Gastroesophageal sphincter (tissue), 3 donors: ENCODE measurements around the gene CBLL2.

ENCODE experiments used
- POLR2A ChIP-seq, 2 donors: fragments of 450-650 bp; IDR thresholded peaks; one replicate each; pipeline ENCODE4 v1.6.1; 2017; ENCODE audit warnings: antibody characterized with exemption in 2 of 2, mild to moderate bottlenecking in 2 of 2, moderate library complexity in 1 of 2
- POLR2AphosphoS5 ChIP-seq: sonication (generic); formaldehyde crosslinking; IDR thresholded peaks from one replicate; pipeline ENCODE4 v1.6.1; 2017; ENCODE audit warnings: antibody characterized with exemption
- TF ChIP-seq, protein P1 (sequence below), 4 experiments: fragments of 200-600 bp in 2 of 4; fragments of 450-650 bp in 2 of 4; sonication (generic) in 1 of 4; IDR thresholded peaks; one replicate each; pipeline ENCODE4 v1.5.1; 2017 to 2019; ENCODE audit warnings: antibody characterized with exemption in 4 of 4, mild to moderate bottlenecking in 2 of 4, moderate library complexity in 2 of 4

DNA sequence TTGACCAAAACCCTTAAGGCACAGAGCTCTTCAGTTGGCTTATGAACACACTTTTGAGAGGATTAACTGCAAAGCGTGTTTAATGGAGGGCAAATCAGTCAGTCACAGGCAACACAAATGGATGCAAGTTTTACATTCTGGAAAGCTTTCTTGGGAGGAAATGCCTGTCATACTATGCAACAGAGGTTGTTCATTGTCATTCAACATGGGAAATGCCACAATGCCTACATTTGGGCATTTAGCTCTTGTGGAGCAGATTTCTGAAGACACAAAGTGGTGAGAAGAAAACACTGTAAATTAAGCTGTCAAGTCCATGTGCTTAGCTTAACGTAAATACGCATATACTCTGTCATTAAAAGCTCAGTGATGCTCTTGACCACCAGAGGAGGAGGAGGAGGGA lies 41.1 kb downstream of the CBLL2 start:
- TF ChIP-seq, protein P1, sequence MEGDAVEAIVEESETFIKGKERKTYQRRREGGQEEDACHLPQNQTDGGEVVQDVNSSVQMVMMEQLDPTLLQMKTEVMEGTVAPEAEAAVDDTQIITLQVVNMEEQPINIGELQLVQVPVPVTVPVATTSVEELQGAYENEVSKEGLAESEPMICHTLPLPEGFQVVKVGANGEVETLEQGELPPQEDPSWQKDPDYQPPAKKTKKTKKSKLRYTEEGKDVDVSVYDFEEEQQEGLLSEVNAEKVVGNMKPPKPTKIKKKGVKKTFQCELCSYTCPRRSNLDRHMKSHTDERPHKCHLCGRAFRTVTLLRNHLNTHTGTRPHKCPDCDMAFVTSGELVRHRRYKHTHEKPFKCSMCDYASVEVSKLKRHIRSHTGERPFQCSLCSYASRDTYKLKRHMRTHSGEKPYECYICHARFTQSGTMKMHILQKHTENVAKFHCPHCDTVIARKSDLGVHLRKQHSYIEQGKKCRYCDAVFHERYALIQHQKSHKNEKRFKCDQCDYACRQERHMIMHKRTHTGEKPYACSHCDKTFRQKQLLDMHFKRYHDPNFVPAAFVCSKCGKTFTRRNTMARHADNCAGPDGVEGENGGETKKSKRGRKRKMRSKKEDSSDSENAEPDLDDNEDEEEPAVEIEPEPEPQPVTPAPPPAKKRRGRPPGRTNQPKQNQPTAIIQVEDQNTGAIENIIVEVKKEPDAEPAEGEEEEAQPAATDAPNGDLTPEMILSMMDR (IDR thresholded peaks at IDR 0.05) = no peak
- no peak for TF ChIP-seq POLR2A (IDR thresholded peaks at IDR 0.05)
- TF ChIP-seq POLR2AphosphoS5 = no peak
